Adrenal gland (tissue), 12 donors: ENCODE measurements around the gene TMBIM6. TPM values are rescaled to one million over a fixed set of nuclear protein-coding genes. Genes with fewer than 3 reads are reported as not detected.

Experiments used
- DNase-seq, 7 donors: peaks; one replicate each; pipeline ENCODE4 v3.0.0-alpha.2; 2019 to 2020
- H3K27ac ChIP-seq, 5 donors: fragments of 200-600 bp; sonication (generic) in 4 of 5; 1 replicate in 3 of 5; 2 replicates in 2 of 5; pipeline versions ENCODE4 v1.5.1 to v1.8.0; 2016 to 2020; ENCODE audit warnings: mild to moderate bottlenecking in 1 of 5
- H3K27me3 ChIP-seq: fragments of 200-600 bp; 2 replicates; pipeline ENCODE4 v1.8.0; 2021
- H3K36me3 ChIP-seq, 2 donors: fragments of 200-600 bp; replicated peaks in 1 of 2; 1 replicate in 1 of 2; 2 replicates in 1 of 2; pipeline versions ENCODE4 v1.5.1 to v1.8.0; 2018 to 2022
- H3K4me1 ChIP-seq, 2 donors: fragments of 200-600 bp; replicated peaks in 1 of 2; 1 replicate in 1 of 2; 2 replicates in 1 of 2; pipeline versions ENCODE4 v1.5.1 to v1.8.0; 2018 to 2021
- H3K4me3 ChIP-seq, 4 donors: fragments of 200-600 bp; sonication (generic) in 3 of 4; one replicate each; pipeline ENCODE4 v1.5.1; 2016 to 2018
- H3K9me3 ChIP-seq, 3 donors: fragments of 200-600 bp; sonication (generic) in 1 of 3; replicated peaks in 1 of 3; 1 replicate in 2 of 3; 2 replicates in 1 of 3; pipeline versions ENCODE4 v1.5.1 to v1.8.0; 2016 to 2021
- POLR2A ChIP-seq, 2 donors: fragments of 450-650 bp; IDR thresholded peaks; one replicate each; pipeline ENCODE4 v1.6.1; 2017; ENCODE audit warnings: antibody characterized with exemption in 2 of 2, mild to moderate bottlenecking in 2 of 2, moderate library complexity in 1 of 2
- WGBS, 4 donors: extraction: QIAGEN DNeasy Blood & Tissue Kit in 2 of 4; methylation state at CpG; one replicate each; pipeline versions ENCODE4 v1.1.5 to v1.1.7; 2013 to 2017; 5-methylcytosine and 5-hydroxymethylcytosine counted together
- intact Hi-C, 2 donors: fragments of 100-400 bp; cut with DNase I; formaldehyde crosslinking; loops; one replicate each; pipeline versions ENCODE4 v1.14.1 to v1.15.0; 2022 to 2023
- polyA plus RNA-seq, 3 donors: library from polyadenylated mRNA; stranded (reverse); fragments of 200-250 nt in 2 of 3; fragments of 350-450 nt in 1 of 3; fragmentation: Illumina TruSeq in 1 of 3; extraction: RNeasy Lipid Tissue Mini Kit (QIAGEN cat#74804) in 1 of 3; gene quantifications; one replicate each; pipeline ENCODE4 v1.2.3, GENCODE V29; 2013 to 2014
- total RNA-seq, 9 donors: library from RNA; depleted of rRNA in 4 of 9; stranded (reverse); fragments of >200 nt in 4 of 9; fragments of 120-200 nt in 1 of 9; fragmentation: NEBNext Ultra II Directional in 1 of 9; extraction: Animal tissue kit (Norgen Biotek cat#: 25700) in 1 of 9; gene quantifications; one replicate each; pipeline versions ENCODE4 v1.1.0 to v1.2.4, GENCODE V29; 2013 to 2023
- TF ChIP-seq, protein P1 (sequence below), 6 experiments: fragments of 450-650 bp in 4 of 6; fragments of 200-600 bp in 2 of 6; sonication (generic) in 1 of 6; IDR thresholded peaks; 1 replicate in 5 of 6; 2 replicates in 1 of 6; pipeline versions ENCODE4 v1.5.1 to v1.8.0; 2016 to 2021; ENCODE audit warnings: antibody characterized with exemption in 6 of 6, mild to moderate bottlenecking in 2 of 6, moderate library complexity in 1 of 6
- donor health status: healthy with polysubstance abuse.
- donor health status: Bipolar disorder and iron deficiency.
- donor health status: DM: yes; HTN: yes; CAD: no.
- donor health status: DM: no; HTN: no; CAD: no.
- donor health status: DM: no; HTN: no; CAD: no.
- donor health status: DM: yes; HTN: yes; CAD: no.

TMBIM6 gene
- total and polyA plus RNA-seq, 12 donors, result 134 to 874 (median 718) TPM

DNA sequence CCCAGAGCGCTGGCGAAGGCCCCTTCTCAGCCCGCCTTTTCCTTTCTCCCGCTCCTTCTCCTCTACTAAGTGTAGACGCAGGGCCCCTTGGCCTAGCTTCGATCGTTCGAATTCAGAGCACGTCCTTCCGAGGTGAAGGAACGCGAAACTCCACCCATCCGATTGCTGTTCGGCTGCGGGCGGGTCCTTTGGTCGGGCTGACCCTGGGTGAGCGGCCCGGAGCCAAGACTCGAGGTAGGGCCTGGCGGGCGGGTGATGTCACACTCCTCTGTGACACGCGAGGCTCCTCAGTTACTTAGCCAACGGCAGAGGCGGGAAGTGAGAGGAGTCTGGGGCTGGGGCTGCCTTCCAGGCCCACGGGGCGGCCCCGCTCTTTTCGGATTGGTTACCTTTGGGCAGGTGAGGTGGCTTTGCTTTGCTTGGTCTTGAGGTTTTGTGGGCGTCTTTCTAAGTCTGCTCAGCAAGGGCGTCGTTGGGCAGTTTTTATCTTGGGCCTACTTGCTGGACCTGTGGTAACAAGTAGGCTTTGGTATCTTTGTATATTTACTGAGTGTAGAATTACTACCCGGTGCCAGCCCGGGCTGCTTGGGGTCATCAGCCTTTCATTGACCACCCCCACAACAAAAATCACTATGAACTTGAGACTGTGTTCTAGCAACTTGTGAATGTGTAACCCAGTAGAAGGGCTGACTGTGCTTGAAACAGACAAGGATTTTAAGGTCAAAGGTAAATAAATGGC, 694 bp downstream of the TMBIM6 start:
- Histone ChIP-seq H3K27me3 (no peaks in the 10 kb centered on the region), H3K4me3 (peak overlapping the region; percentile 56 to 99 (median 78)), H3K36me3 (no peaks in the 10 kb centered on the region), H3K27ac (peak overlapping the region; percentile 98 to 99 (median 99)), H3K4me1 (peaks cover 24 to 48% of the 10 kb centered on the region in 2 donors), H3K9me3 (no peaks in the 10 kb centered on the region)
- WGBS, 4 donors, result 0 to 1% (median 0%) methylated on average over 16 to 35 of the region's 35 CpGs
- intact Hi-C loops, result no loop called here
- peak in 1 of 2 donors; percentile 21 for TF ChIP-seq POLR2A (IDR thresholded peaks at IDR 0.05)
- TF ChIP-seq, protein P1, sequence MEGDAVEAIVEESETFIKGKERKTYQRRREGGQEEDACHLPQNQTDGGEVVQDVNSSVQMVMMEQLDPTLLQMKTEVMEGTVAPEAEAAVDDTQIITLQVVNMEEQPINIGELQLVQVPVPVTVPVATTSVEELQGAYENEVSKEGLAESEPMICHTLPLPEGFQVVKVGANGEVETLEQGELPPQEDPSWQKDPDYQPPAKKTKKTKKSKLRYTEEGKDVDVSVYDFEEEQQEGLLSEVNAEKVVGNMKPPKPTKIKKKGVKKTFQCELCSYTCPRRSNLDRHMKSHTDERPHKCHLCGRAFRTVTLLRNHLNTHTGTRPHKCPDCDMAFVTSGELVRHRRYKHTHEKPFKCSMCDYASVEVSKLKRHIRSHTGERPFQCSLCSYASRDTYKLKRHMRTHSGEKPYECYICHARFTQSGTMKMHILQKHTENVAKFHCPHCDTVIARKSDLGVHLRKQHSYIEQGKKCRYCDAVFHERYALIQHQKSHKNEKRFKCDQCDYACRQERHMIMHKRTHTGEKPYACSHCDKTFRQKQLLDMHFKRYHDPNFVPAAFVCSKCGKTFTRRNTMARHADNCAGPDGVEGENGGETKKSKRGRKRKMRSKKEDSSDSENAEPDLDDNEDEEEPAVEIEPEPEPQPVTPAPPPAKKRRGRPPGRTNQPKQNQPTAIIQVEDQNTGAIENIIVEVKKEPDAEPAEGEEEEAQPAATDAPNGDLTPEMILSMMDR (IDR thresholded peaks at IDR 0.05), result peak in 1 of 6 experiments; percentile 13
- peak; percentile 92 to 99 (median 97) for DNase-seq

DNA sequence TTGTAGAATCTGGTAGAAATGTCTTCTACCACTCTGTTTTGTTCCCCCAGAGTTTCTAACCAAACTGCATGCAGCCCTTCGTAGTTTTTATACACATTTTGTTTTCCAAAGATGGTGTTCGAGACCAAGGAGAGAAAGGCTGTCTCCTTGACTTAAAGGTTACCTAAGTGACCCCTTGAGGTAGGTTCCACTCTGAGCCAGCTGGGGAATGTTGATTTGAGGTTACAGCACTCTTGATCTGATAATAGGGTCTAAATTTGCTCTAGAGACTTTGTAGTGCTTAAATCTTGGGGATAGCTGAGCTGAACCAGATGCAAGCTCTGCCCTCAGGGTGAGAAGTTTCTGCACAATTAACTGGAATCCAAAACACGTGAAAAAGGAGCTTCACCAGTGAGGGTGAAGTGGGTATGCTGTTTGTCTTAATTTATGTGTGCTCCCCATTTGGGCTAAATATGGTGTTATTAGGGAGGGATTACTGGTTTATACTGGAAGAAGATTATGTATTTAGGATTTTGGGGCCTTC, 3.1 kb downstream of the TMBIM6 start:
- no peak for DNase-seq
- no peaks in the 10 kb centered on the region for H3K36me3 ChIP-seq
- 51 to 62% (median 56%) methylated on average over 3 of the region's 3 CpGs for WGBS, 4 donors
- no peaks in the 10 kb centered on the region for H3K27me3 ChIP-seq
- H3K4me3 ChIP-seq, result no peak overlapping the region
- TF ChIP-seq POLR2A (IDR thresholded peaks at IDR 0.05), result no peak
- TF ChIP-seq, protein P1 (IDR thresholded peaks at IDR 0.05), result no peak
- intact Hi-C loops, result no loop called here
- peaks cover 38 to 66% of the 10 kb centered on the region in 2 donors for H3K4me1 ChIP-seq
- no peaks in the 10 kb centered on the region for H3K9me3 ChIP-seq
- H3K27ac ChIP-seq, result no peak overlapping the region

DNA sequence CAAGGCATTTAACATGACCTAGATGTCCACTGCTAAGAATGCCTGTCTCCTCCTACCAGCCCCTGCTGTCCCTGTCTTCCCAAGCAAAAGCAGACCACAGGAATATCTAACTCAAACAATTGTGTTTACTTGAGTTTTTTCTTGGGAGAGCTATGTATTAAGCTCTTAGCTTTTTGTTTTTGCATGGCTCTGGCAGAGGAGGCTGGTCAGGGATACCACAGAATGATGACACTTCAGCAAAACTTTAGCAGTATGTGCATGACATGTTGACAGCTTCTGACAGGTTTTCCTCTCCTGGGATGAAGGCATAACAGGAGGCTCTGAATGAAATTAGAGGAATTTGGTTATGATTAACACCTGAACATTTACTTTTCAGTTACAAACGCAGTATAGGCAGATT, 6.9 kb downstream of the TMBIM6 start:
- intact Hi-C loops, result no loop called here
- Histone ChIP-seq H3K9me3 (no peaks in the 10 kb centered on the region), H3K4me1 (peaks cover 44 to 92% of the 10 kb centered on the region in 2 donors), H3K36me3 (peaks cover 0 to 9% of the 10 kb centered on the region in 2 donors), H3K4me3 (no peak overlapping the region), H3K27ac (no peak overlapping the region), H3K27me3 (no peaks in the 10 kb centered on the region)
- 33 to 59% (median 46%) methylated on average over 1 of the region's 1 CpG for WGBS, 4 donors
- TF ChIP-seq, protein P1 (IDR thresholded peaks at IDR 0.05), result no peak
- TF ChIP-seq POLR2A (IDR thresholded peaks at IDR 0.05), result no peak
- DNase-seq, result no peak

DNA sequence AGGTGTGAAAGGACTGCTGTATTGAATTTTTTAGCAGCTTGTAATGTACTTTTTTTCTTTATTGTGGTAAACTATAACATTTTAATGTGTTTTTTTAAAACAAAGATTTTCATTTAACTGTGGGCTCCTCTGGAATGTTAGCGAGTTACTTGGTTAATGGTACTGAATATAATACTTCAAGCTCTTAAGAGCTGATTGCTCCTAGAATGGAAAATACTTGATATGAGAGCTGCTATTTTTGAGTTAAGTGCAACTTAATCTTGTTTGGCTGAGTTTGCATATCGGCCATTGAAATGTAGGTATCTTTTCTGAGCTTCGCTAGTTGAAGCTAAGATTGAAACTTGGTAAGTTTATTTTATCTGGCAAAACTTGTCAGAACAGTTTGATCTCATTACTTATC, 7.4 kb downstream of the TMBIM6 start:
- TF ChIP-seq, protein P1 (IDR thresholded peaks at IDR 0.05), result no peak
- no peak for TF ChIP-seq POLR2A (IDR thresholded peaks at IDR 0.05)
- H3K9me3 ChIP-seq, result no peaks in the 10 kb centered on the region
- no peak for DNase-seq
- H3K36me3 ChIP-seq, result peaks cover 0 to 14% of the 10 kb centered on the region in 2 donors
- WGBS, 4 donors, result 62 to 68% (median 64%) methylated on average over 3 of the region's 3 CpGs
- no peaks in the 10 kb centered on the region for H3K27me3 ChIP-seq
- intact Hi-C loops, result no loop called here
- H3K4me1 ChIP-seq, result peaks cover 42 to 92% of the 10 kb centered on the region in 2 donors
- no peak overlapping the region for H3K4me3 ChIP-seq
- H3K27ac ChIP-seq, result no peak overlapping the region
